Endodermal cell (in vitro differentiated cells): ENCODE data around the gene HBQ1. TPM values are rescaled to one million over a fixed set of nuclear protein-coding genes. Genes with fewer than 3 reads are reported as not detected.
"Not testable (repeated sequence)": the region's sequence is repeated elsewhere in the genome, so short reads cannot be mapped to it uniquely, and the experiment has no call there.

Source experiments
- DNase-seq: peaks from one replicate; pipeline ENCODE4 v3.0.0-alpha.2; 2017
- H3K27ac ChIP-seq: 2 replicates; pipeline ENCODE4 v1.5.1; 2013; ENCODE audit warnings: mild to moderate bottlenecking, low read depth, low read length, moderate library complexity
- H3K27me3 ChIP-seq: 2 replicates; pipeline ENCODE4 v1.6.1; 2013; ENCODE audit warnings: mild to moderate bottlenecking, low read length, moderate library complexity; ENCODE audit not compliant: insufficient read depth, control insufficient read depth, poor library complexity, severe bottlenecking
- H3K36me3 ChIP-seq: 2 replicates; pipeline ENCODE4 v1.7.0; 2013; ENCODE audit warnings: mild to moderate bottlenecking, low read length, moderate library complexity; ENCODE audit not compliant: control insufficient read depth, insufficient read depth
- H3K4me1 ChIP-seq: one replicate; pipeline ENCODE4 v1.7.0; 2013; ENCODE audit warnings: low read length; ENCODE audit not compliant: control insufficient read depth, insufficient read depth
- H3K4me3 ChIP-seq: 2 replicates; pipeline ENCODE4 v1.5.1; 2013; ENCODE audit warnings: mild to moderate bottlenecking, low read length, moderate library complexity
- H3K9ac ChIP-seq: 2 replicates; pipeline ENCODE4 v1.6.1; 2013; ENCODE audit warnings: mild to moderate bottlenecking, low read length, moderate library complexity; ENCODE audit not compliant: poor library complexity, severe bottlenecking; ENCODE audit errors: extremely low read depth
- H3K9me3 ChIP-seq: 2 replicates; pipeline ENCODE4 v1.6.1; 2013; ENCODE audit warnings: mild to moderate bottlenecking, low read length, moderate library complexity; ENCODE audit not compliant: control insufficient read depth
- H3K27ac Mint-ChIP-seq: 2 replicates; pipeline ENCODE4 v1.8.0; 2020; ENCODE audit warnings: mixed read lengths
- H3K27me3 Mint-ChIP-seq: 2 replicates; pipeline ENCODE4 v1.8.0; 2021; ENCODE audit warnings: mild to moderate bottlenecking, mixed read lengths; ENCODE audit not compliant: insufficient read depth
- H3K36me3 Mint-ChIP-seq: 2 replicates; pipeline ENCODE4 v1.8.0; 2020; ENCODE audit warnings: low read depth, mixed read lengths
- H3K4me1 Mint-ChIP-seq: 2 replicates; pipeline ENCODE4 v1.8.0; 2020; ENCODE audit warnings: mixed read lengths
- H3K4me3 Mint-ChIP-seq: 2 replicates; pipeline ENCODE4 v1.8.0; 2020; ENCODE audit warnings: mild to moderate bottlenecking, moderate library complexity, mixed read lengths
- H3K9me3 Mint-ChIP-seq: 2 replicates; pipeline ENCODE4 v1.8.0; 2020; ENCODE audit warnings: mild to moderate bottlenecking, mixed read lengths
- WGBS, 2 experiments: methylation state at CpG; one replicate each; pipeline versions ENCODE4 v1.1.5 to v1.1.7; 2013; ENCODE audit warnings: missing lambda C conversion rate in 2 of 2, mixed read lengths in 1 of 2; ENCODE audit not compliant: insufficient coverage in 1 of 2, insufficient read length in 1 of 2; 5-methylcytosine and 5-hydroxymethylcytosine counted together
- total RNA-seq, 2 donors: library from RNA; stranded (reverse); fragmentation: NEBNext Ultra II Directional in 1 of 2; extraction: Animal tissue kit (Norgen Biotek cat#: 25700) in 1 of 2; gene quantifications; 2 replicates in 1 of 2; 3 replicates in 1 of 2; pipeline ENCODE4 v1.2.1, GENCODE V29; 2021
- TF ChIP-seq, protein P1 (sequence below): fragments of 200-600 bp; sonication (generic); conservative IDR thresholded peaks from 2 replicates; pipeline ENCODE4 v1.5.0; 2021; ENCODE audit warnings: antibody characterized with exemption, mild to moderate bottlenecking

The HBQ1 gene
- total RNA-seq, 2 donors from 2014 or later: 1.2 to 1.3 TPM

DNA sequence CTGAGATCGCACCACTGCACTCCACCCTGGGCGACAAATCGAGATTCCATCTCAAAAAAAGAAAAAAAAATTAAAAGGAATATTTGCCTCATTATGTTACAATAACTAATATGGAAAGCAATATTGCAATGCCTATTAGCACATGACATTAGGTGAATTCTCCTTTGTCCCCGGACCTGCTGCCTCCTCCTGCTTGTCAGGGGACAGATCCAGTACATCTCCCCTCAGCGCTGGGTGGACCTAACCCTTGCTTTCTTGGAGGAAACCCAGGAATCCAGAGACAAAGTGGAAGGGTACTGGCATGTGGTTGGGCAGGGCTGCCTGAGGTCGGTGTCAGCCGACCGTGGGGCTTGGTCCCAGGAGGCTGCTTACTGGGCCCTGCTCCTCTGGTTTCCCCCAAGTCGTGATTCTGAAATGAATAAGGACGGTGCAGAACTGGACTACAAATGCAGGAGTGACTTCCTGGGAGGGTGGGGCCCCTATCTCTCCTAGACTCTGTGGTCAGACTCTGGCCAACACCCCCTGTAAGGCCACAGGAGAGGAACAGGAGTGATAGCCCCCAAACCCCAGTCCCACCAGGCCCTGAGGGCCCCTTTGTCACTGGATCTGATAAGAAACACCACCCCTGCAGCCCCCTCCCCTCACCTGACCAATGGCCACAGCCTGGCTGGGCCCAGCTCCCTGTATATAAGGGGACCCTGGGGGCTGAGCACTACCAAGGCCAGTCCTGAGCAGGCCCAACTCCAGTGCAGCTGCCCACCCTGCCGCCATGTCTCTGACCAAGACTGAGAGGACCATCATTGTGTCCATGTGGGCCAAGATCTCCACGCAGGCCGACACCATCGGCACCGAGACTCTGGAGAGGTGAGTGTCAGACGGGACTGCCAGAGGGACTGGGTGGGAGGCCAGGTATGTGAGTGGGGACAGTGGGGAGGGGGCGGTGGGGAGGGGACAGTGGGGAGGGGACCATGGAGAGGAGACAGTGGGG is 27.8 kb upstream of the HBQ1 start, which contains the start of gene HBZ:
TSS of gene HBZ (plus strand) at position 504 of the 988 bp plus-strand sequence. CDS start at position 770, 266 bp downstream.
- H3K36me3 Mint-ChIP-seq: no peaks in the 10 kb centered on the region
- Histone ChIP-seq H3K9ac (no peak within 1 kb of the TSS), H3K4me1 (no peaks in the 10 kb centered on the region), H3K27me3 (peaks cover 76% of the 10 kb centered on the region), H3K27ac (no peak within 1 kb of the TSS), H3K36me3 (no peaks in the 10 kb centered on the region), H3K9me3 (no peaks in the 10 kb centered on the region), H3K4me3 (no peak within 1 kb of the TSS)
- H3K9me3 Mint-ChIP-seq: peaks cover 2% of the 10 kb centered on the region
- TF ChIP-seq, protein P1, sequence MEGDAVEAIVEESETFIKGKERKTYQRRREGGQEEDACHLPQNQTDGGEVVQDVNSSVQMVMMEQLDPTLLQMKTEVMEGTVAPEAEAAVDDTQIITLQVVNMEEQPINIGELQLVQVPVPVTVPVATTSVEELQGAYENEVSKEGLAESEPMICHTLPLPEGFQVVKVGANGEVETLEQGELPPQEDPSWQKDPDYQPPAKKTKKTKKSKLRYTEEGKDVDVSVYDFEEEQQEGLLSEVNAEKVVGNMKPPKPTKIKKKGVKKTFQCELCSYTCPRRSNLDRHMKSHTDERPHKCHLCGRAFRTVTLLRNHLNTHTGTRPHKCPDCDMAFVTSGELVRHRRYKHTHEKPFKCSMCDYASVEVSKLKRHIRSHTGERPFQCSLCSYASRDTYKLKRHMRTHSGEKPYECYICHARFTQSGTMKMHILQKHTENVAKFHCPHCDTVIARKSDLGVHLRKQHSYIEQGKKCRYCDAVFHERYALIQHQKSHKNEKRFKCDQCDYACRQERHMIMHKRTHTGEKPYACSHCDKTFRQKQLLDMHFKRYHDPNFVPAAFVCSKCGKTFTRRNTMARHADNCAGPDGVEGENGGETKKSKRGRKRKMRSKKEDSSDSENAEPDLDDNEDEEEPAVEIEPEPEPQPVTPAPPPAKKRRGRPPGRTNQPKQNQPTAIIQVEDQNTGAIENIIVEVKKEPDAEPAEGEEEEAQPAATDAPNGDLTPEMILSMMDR: no peak
- DNase-seq: no peak
- no peak within 1 kb of the TSS for H3K27ac Mint-ChIP-seq
- peaks cover 5% of the 10 kb centered on the region for H3K4me1 Mint-ChIP-seq
- 89 to 92% methylated on average over 10 to 17 of the region's 17 CpGs for WGBS, 2 experiments
- peaks cover 75% of the 10 kb centered on the region for H3K27me3 Mint-ChIP-seq
- H3K4me3 Mint-ChIP-seq: no peak within 1 kb of the TSS

DNA sequence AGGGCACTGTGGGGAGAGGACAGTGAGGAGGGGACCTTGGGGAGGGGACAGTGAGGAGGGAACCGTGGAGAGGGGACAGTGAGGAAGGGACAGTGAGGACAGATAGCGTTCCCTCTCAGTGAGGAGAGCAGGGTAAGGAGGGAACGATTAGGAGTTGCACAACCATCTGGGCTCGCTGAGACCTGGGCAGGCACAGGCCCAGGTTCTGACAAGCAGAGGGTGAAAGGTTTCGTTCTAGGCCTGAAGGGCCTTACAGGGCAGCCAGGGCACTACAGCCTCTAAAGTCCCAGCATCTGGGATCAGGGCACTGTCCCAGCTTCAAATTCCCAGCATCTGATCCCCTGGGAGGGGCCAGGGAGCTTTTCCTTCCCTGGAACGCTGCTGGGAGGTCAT is 27.1 kb upstream of the HBQ1 start:
- H3K9me3 Mint-ChIP-seq, H3K4me3 Mint-ChIP-seq, H3K36me3 ChIP-seq, H3K27ac ChIP-seq, H3K9me3 ChIP-seq, H3K9ac ChIP-seq, H3K4me1 Mint-ChIP-seq, H3K4me3 ChIP-seq, H3K36me3 Mint-ChIP-seq, DNase-seq, H3K4me1 ChIP-seq, H3K27ac Mint-ChIP-seq: not testable (repeated sequence)
- H3K27me3 ChIP-seq: peaks cover 82% of the 10 kb centered on the region
- H3K27me3 Mint-ChIP-seq: peaks cover 82% of the 10 kb centered on the region
- 50 to 88% methylated on average over 1 to 2 of the region's 6 CpGs for WGBS, 2 experiments

DNA sequence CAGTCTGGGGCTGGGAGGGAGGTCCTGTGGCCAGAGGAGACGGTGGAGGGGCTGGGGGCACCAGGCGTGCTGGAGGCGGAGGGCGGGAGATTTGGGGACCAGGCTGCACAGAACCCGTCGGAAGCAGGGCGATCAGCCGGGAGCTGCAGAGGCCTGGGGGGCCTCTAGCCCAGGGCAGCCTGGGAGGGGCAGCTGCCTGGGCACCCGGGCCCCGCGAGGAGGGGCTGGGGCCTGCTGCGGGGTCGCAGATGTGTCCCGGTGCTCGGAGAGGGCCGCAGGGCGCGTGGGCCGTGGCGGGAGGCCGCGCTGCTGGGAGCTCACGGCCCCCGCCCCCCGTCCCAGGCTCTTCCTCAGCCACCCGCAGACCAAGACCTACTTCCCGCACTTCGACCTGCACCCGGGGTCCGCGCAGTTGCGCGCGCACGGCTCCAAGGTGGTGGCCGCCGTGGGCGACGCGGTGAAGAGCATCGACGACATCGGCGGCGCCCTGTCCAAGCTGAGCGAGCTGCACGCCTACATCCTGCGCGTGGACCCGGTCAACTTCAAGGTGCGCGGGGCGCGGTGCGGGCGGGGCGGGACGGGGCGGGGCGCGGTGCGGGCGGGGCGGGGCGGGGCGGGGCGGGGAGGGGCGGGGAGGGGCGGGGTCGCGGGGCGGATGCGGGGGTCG is 26.6 kb upstream of the HBQ1 start:
- not testable (repeated sequence) for H3K4me3 ChIP-seq, H3K4me1 Mint-ChIP-seq, H3K36me3 Mint-ChIP-seq, H3K27ac ChIP-seq, H3K9me3 ChIP-seq, H3K4me1 ChIP-seq, H3K27ac Mint-ChIP-seq, DNase-seq, H3K36me3 ChIP-seq, H3K9me3 Mint-ChIP-seq, H3K9ac ChIP-seq
- H3K27me3 Mint-ChIP-seq: peaks cover 81% of the 10 kb centered on the region
- WGBS, 2 experiments: no CpG with 5 or more reads among the region's 74 CpGs
- peaks cover 83% of the 10 kb centered on the region for H3K27me3 ChIP-seq
- H3K4me3 Mint-ChIP-seq: peak overlapping the region; percentile 57
